Lung (tissue), 12 donors: ENCODE measurements around the gene DTNB. TPM values are rescaled to one million over a fixed set of nuclear protein-coding genes. Genes with fewer than 3 reads are reported as not detected.

ENCODE experiments used
- ATAC-seq: fragments of 200-7000 bp; cut with Tn5 transposase; one replicate; pipeline ENCODE4 v1.9.1; 2020; ENCODE audit warnings: moderate number of reproducible peaks; ENCODE audit not compliant: insufficient read depth, low FRiP score
- DNase-seq, 3 donors: peaks; one replicate each; pipeline ENCODE4 v3.0.0-alpha.2; 2013 to 2017
- H3K27ac ChIP-seq, 2 donors: one replicate each; pipeline ENCODE4 v1.5.1; 2013; ENCODE audit warnings: mild to moderate bottlenecking in 2 of 2, moderate library complexity in 2 of 2, control low read depth in 1 of 2, inconsistent platforms in 1 of 2, low read depth in 1 of 2, low read length in 1 of 2
- H3K27me3 ChIP-seq, 3 donors: one replicate each; pipeline ENCODE4 v1.5.1; 2013; ENCODE audit warnings: low read length in 2 of 3; ENCODE audit not compliant: control insufficient read depth in 3 of 3, insufficient read depth in 3 of 3
- H3K36me3 ChIP-seq, 4 donors: one replicate each; pipeline ENCODE4 v1.5.1; 2013; ENCODE audit warnings: low read length in 4 of 4, mild to moderate bottlenecking in 1 of 4, moderate library complexity in 1 of 4; ENCODE audit not compliant: control insufficient read depth in 4 of 4, insufficient read depth in 4 of 4
- H3K4me1 ChIP-seq, 5 donors: one replicate each; pipeline ENCODE4 v1.5.1; 2013; ENCODE audit warnings: low read length in 5 of 5, mild to moderate bottlenecking in 2 of 5, moderate library complexity in 1 of 5; ENCODE audit not compliant: control insufficient read depth in 5 of 5, insufficient read depth in 5 of 5
- H3K4me3 ChIP-seq: one replicate; pipeline ENCODE4 v1.5.1; 2013; ENCODE audit warnings: mild to moderate bottlenecking, control low read depth, moderate library complexity
- H3K9ac ChIP-seq, 2 donors: one replicate each; pipeline ENCODE4 v1.5.1; 2013; ENCODE audit warnings: low read length in 2 of 2, control low read depth in 1 of 2; ENCODE audit not compliant: insufficient read depth in 1 of 2
- H3K9me3 ChIP-seq, 4 donors: one replicate each; pipeline ENCODE4 v1.5.1; 2013; ENCODE audit warnings: low read length in 3 of 4, mild to moderate bottlenecking in 1 of 4, moderate library complexity in 1 of 4; ENCODE audit not compliant: control insufficient read depth in 4 of 4, insufficient read depth in 3 of 4
- WGBS, 2 donors: extraction: QIAGEN DNeasy Blood & Tissue Kit; methylation state at CpG; one replicate each; pipeline ENCODE4 v1.1.7; 2013; 5-methylcytosine and 5-hydroxymethylcytosine counted together
- polyA plus RNA-seq, 2 donors: library from polyadenylated mRNA; stranded (reverse); fragments of 200-250 nt; gene quantifications; one replicate each; pipeline ENCODE4 v1.2.1, GENCODE V29; 2013
- total RNA-seq, 2 donors: library from RNA; depleted of rRNA in 1 of 2; stranded (reverse); fragments of >200 nt in 1 of 2; gene quantifications; one replicate each; pipeline ENCODE4 v1.2.1, GENCODE V29; 2014 to 2021
- TF ChIP-seq, protein P1 (sequence below): IDR thresholded peaks from 2 replicates; pipeline ENCODE4 v1.5.1; 2012; ENCODE audit warnings: mild to moderate bottlenecking; ENCODE audit errors: control extremely low read depth, extremely low read depth
- donor health status: control.
- donor health status: control.
- donor health status: Bipolar disorder and iron deficiency.
- donor health status: healthy.
- donor health status: DM: yes; HTN: yes; CAD: no.

The DTNB gene
- total and polyA plus RNA-seq, 4 donors: 10.1 to 35.2 (median 20.4) TPM

DNA sequence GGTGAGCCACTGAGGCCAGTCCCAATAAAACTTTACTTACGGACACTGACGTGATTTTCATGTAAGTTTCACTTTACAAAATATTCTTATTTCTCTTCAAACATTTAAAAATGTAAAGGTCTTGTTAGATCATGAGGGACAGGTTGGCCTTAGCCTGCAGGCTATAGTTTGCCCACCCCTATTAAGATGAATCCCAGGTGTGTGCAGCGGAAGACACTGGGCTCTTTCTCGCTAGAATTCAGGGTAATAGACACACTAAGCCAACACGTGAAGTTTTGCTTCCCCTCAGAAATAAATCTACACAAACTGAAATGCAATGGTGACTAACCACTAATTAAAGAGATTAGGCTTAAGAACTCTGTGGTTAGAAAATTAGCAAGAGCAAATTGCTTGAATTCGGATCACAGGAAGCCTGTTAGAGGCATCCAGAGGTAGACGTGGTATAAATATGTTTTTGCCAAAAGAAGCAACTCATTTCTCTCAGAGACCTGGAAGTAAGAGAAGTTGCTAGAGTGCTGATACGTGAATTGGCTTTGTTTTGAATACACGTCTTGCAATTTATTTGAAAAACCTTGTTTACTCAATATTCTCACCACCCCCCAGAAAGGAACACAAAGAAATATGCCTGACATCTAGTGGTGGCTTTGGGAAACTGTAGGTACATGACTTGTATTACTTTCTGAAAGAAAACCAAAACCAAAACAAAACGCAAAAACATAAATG lies 151.6 kb downstream of the DTNB start:
- Histone ChIP-seq H3K4me3 (no peak overlapping the region), H3K36me3 (no peaks in the 10 kb centered on the region), H3K4me1 (peaks cover 0 to 14% (median 2%) of the 10 kb centered on the region in 5 donors), H3K27ac (no peak overlapping the region), H3K9me3 (no peaks in the 10 kb centered on the region), H3K9ac (peak overlapping the region in 1 of 2 donors; percentile 90), H3K27me3 (no peaks in the 10 kb centered on the region)
- WGBS, 2 donors: 44% methylated on average over 10 of the region's 10 CpGs
- TF ChIP-seq, protein P1, sequence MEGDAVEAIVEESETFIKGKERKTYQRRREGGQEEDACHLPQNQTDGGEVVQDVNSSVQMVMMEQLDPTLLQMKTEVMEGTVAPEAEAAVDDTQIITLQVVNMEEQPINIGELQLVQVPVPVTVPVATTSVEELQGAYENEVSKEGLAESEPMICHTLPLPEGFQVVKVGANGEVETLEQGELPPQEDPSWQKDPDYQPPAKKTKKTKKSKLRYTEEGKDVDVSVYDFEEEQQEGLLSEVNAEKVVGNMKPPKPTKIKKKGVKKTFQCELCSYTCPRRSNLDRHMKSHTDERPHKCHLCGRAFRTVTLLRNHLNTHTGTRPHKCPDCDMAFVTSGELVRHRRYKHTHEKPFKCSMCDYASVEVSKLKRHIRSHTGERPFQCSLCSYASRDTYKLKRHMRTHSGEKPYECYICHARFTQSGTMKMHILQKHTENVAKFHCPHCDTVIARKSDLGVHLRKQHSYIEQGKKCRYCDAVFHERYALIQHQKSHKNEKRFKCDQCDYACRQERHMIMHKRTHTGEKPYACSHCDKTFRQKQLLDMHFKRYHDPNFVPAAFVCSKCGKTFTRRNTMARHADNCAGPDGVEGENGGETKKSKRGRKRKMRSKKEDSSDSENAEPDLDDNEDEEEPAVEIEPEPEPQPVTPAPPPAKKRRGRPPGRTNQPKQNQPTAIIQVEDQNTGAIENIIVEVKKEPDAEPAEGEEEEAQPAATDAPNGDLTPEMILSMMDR: peak; percentile 67
- ATAC-seq: peak; percentile 66
- peak; percentile 47 to 96 (median 94) for DNase-seq

DNA sequence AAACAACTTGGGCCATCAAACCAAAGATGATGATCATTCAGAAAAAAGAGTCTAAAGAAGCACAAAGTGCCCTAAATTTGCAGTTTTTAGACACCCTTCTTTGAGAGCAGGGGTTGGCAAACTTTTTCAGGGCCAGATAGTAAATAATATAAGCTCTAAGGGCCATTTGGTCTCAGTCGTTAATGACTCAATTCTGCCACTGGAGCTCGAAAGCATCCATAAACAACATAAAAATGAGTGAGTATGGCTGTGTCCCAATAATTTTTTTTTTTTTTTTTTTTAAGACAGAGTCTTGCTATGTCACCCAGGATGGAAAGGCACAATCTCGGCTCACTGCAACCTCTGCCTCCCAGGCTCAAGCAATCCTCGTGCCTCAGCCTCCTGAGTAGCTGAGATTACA lies 152.3 kb downstream of the DTNB start:
- no peak for ATAC-seq
- no peak overlapping the region for H3K27ac ChIP-seq
- 77 to 84% methylated on average over 4 of the region's 4 CpGs for WGBS, 2 donors
- DNase-seq: peak in 1 of 3 donors; percentile 35
- no peak overlapping the region for H3K9ac ChIP-seq
- H3K9me3 ChIP-seq: no peaks in the 10 kb centered on the region
- H3K4me3 ChIP-seq: no peak overlapping the region
- peaks cover 0 to 14% (median 2%) of the 10 kb centered on the region in 5 donors for H3K4me1 ChIP-seq
- no peaks in the 10 kb centered on the region for H3K36me3 ChIP-seq
- TF ChIP-seq, protein P1: no peak
- H3K27me3 ChIP-seq: no peaks in the 10 kb centered on the region

DNA sequence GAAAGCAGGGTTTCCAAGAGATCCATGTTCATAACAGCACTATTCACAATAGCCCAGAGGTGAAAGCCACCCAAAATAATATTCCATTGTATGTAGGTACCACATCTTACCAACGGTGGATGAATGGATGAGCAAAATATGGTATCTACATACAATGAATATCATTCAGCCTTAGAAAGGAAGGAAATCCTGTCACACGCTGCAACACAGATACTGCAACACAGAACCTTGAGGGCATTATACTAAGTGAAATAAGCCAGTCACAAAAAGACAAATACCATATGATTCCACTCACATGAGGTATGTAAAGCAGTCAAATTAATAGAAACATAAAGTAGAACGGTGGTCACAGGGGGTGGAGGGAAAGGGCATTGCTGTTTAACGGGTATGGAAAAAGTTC lies 155.7 kb downstream of the DTNB start:
- H3K27me3 ChIP-seq: no peaks in the 10 kb centered on the region
- no peak for DNase-seq
- no peak overlapping the region for H3K9ac ChIP-seq
- 57 to 61% methylated on average over 4 of the region's 4 CpGs for WGBS, 2 donors
- no peak for ATAC-seq
- H3K9me3 ChIP-seq: no peaks in the 10 kb centered on the region
- H3K27ac ChIP-seq: no peak overlapping the region
- TF ChIP-seq, protein P1: no peak
- H3K36me3 ChIP-seq: no peaks in the 10 kb centered on the region
- H3K4me3 ChIP-seq: no peak overlapping the region
- peaks cover 0 to 14% (median 0%) of the 10 kb centered on the region in 5 donors for H3K4me1 ChIP-seq
